ENCODE results near the gene JMJD6. TPM values are rescaled to one million over a fixed set of nuclear protein-coding genes. Genes with fewer than 3 reads are reported as not detected.

Gene JMJD6
- total and polyA plus RNA-seq, 2 experiments from 2014 or later = 11.4 to 12.8 TPM

- TF ChIP-seq ZNF462 (CRISPR knock-in tag; IDR thresholded peaks at IDR 0.05) = no peak
Measured at GRCh38 chr17:76682296-76682695, 44.1 kb downstream of the JMJD6 start (continued).

DNA sequence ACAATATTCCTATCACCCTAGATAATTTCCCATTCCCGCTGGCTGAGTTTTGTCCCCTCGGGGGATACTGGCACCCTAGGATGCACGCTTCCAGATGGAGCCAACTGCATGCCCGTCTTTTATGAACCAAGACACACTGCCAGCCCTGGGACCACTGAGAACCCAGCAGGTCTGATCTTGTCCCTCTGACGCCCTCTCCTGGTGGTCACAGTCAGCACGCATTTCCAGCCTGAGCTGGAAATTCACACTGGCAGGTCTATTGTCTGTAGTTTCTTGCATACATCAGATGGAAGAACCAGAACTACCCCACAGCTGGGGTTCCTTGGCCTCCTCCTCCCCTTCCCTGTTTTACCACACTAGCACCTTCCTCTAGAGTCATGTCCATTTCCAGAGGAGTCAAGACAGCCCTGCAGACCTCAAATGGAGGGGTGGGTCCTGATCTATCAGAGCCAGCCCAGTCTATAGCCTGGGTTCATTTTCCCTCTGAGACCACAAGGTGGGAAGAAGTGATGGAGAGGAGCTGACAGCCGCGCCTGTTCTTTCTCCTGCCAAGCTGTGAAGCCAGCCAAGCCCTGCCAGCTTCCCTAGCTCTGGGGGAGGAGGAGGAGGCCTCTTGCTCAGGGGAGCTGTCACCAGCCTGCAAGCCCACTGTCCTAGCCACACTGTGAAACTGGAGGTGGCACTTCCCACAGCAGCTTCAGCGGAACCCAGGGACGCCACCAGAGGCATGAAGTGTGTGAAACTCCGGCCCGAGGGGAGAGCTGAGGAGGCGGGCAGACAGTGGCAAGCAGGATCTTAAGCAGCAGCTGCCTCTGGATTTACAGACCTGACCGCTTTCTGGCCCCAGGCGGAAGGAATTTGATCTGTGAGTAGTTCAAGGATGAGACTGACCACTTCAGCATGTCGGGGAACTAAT is 44.9 kb downstream of the JMJD6 start:
- Mint-ChIP-seq H3K27ac (no peak overlapping the region), H3K4me3 (no peak overlapping the region; the same call in 2 of the 3 replicates), H3K9me3 (no peaks in the 10 kb centered on the region), H3K4me1 (peaks cover 32% of the 10 kb centered on the region), H3K36me3 (ENCODE audit: low read depth) (no peaks in the 10 kb centered on the region; the same call in 2 of the 3 replicates), H3K27me3 (ENCODE audit: insufficient read depth, low read depth, poor library complexity) (peaks cover 18% of the 10 kb centered on the region)
- no peaks in the 10 kb centered on the region for H3K27me3 ChIP-seq (ENCODE audit: insufficient read depth)
- no peaks in the 10 kb centered on the region for H4K20me1 ChIP-seq (replicated peaks; ENCODE audit: insufficient read depth)
- no peak overlapping the region for H3K4me2 ChIP-seq
- no peaks in the 10 kb centered on the region for H3F3A ChIP-seq (replicated peaks; ENCODE audit: low read depth)
- no peak overlapping the region for H3K27ac ChIP-seq (ENCODE audit: low read depth)
- H3K79me2 ChIP-seq (replicated peaks; ENCODE audit: insufficient read depth) = no peaks in the 10 kb centered on the region
- no peak overlapping the region for H2AFZ ChIP-seq
- H3K4me3 ChIP-seq = no peak overlapping the region
- no peaks in the 10 kb centered on the region for H3K9me2 ChIP-seq (ENCODE audit: insufficient read depth)
- H3K4me1 ChIP-seq (ENCODE audit: insufficient read depth) = peaks cover 4% of the 10 kb centered on the region
- no peaks in the 10 kb centered on the region for H3K36me3 ChIP-seq (ENCODE audit: insufficient read depth)
- DNase-seq (ENCODE audit: low spot score) (peak; percentile 90), ATAC-seq (peak; percentile 81)
- TF ChIP-seq EZH2 (IDR thresholded peaks at IDR 0.05; ENCODE audit: low read depth, unreplicated experiment) = no peak
- TF ChIP-seq CREB1 (CRISPR knock-in tag; IDR thresholded peaks at IDR 0.05; ENCODE audit: low read depth) = peak; percentile 33; the same call in 1 of the 2 replicates
- no peak for TF ChIP-seq POLR2AphosphoS5 (IDR thresholded peaks at IDR 0.05; ENCODE audit: low read depth)
- TF ChIP-seq, protein P1, sequence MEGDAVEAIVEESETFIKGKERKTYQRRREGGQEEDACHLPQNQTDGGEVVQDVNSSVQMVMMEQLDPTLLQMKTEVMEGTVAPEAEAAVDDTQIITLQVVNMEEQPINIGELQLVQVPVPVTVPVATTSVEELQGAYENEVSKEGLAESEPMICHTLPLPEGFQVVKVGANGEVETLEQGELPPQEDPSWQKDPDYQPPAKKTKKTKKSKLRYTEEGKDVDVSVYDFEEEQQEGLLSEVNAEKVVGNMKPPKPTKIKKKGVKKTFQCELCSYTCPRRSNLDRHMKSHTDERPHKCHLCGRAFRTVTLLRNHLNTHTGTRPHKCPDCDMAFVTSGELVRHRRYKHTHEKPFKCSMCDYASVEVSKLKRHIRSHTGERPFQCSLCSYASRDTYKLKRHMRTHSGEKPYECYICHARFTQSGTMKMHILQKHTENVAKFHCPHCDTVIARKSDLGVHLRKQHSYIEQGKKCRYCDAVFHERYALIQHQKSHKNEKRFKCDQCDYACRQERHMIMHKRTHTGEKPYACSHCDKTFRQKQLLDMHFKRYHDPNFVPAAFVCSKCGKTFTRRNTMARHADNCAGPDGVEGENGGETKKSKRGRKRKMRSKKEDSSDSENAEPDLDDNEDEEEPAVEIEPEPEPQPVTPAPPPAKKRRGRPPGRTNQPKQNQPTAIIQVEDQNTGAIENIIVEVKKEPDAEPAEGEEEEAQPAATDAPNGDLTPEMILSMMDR (conservative IDR thresholded peaks at IDR 0.05; ENCODE audit: low read depth in 2 of 2) = peak; percentile 93 to 94
- no peak for TF ChIP-seq REST (IDR thresholded peaks at IDR 0.05; ENCODE audit: unreplicated experiment)
- TF ChIP-seq JUNB (IDR thresholded peaks at IDR 0.05; ENCODE audit: unreplicated experiment) = no peak
- no peak for TF ChIP-seq ZNF114 (CRISPR knock-in tag; IDR thresholded peaks at IDR 0.05)

Data from GM23338 (cell line).